OCI-LY3 (cell line): ENCODE results near the gene MAPK12.

Experiments used
- H2AFZ ChIP-seq: fragments of 200-600, 300-600 bp; shearing (Covaris generic); 2 replicates; pipeline ENCODE4 v1.6.0; 2014; ENCODE audit warnings: antibody characterized with exemption, low read depth, low read length
- H3K27ac ChIP-seq: fragments of 200-600, 300-600 bp; sonication (generic); 2 replicates; pipeline ENCODE4 v1.5.1; 2014; ENCODE audit warnings: mild to moderate bottlenecking, low read length, moderate library complexity, mixed read lengths
- H3K27me3 ChIP-seq: fragments of 200-600, 300-600 bp; sonication (generic); 2 replicates; pipeline ENCODE4 v1.6.1; 2014; ENCODE audit warnings: low read depth, low read length, mixed read lengths
- H3K36me3 ChIP-seq: fragments of 200-600, 300-600 bp; sonication (generic); replicated peaks from 2 replicates; pipeline ENCODE3; 2014; ENCODE audit warnings: low read depth, low read length, mixed read lengths
- H3K4me1 ChIP-seq: fragments of 300-600, 200-600 bp; sonication (generic); 2 replicates; pipeline ENCODE4 v1.6.1; 2014; ENCODE audit warnings: low read length, mixed read lengths
- H3K4me2 ChIP-seq: fragments of 200-600, 300-600 bp; sonication (generic); 2 replicates; pipeline ENCODE4 v1.6.1; 2014; ENCODE audit warnings: low read length, mixed read lengths
- H3K4me3 ChIP-seq: fragments of 300-600, 200-600 bp; sonication (generic); 2 replicates; pipeline ENCODE4 v1.5.1; 2014; ENCODE audit warnings: antibody characterized with exemption, mild to moderate bottlenecking, low read length, moderate library complexity
- H3K79me2 ChIP-seq: fragments of 300-600, 200-600 bp; shearing (Covaris generic); 2 replicates; pipeline ENCODE4 v1.6.1; 2014; ENCODE audit warnings: mild to moderate bottlenecking, low read length, mixed read lengths
- H3K9ac ChIP-seq: fragments of 300-600, 200-600 bp; shearing (Covaris generic); 2 replicates; pipeline ENCODE4 v1.6.0; 2014; ENCODE audit warnings: mild to moderate bottlenecking, low read length, moderate library complexity
- H3K9me3 ChIP-seq: fragments of 200-600, 300-600 bp; shearing (Covaris generic); 2 replicates; pipeline ENCODE4 v1.6.1; 2014; ENCODE audit warnings: low read length, mixed read lengths; ENCODE audit not compliant: insufficient read depth
- H4K20me1 ChIP-seq: fragments of 200-600, 300-600 bp; sonication (generic); 2 replicates; pipeline ENCODE4 v1.6.1; 2016; ENCODE audit warnings: low read length, mixed read lengths; ENCODE audit not compliant: insufficient read depth
- CTCF ChIP-seq: fragments of 200-600, 300-600 bp; sonication (generic); IDR thresholded peaks from 2 replicates; pipeline ENCODE4 v1.5.1; 2014; ENCODE audit warnings: antibody characterized with exemption, low read length, low read depth
- EZH2phosphoT487 ChIP-seq: fragments of 200-600 bp; shearing (Covaris generic); IDR thresholded peaks from 2 replicates; pipeline ENCODE4 v1.6.1; 2018; ENCODE audit warnings: antibody characterized with exemption, mixed run types, low read depth

The MAPK12 gene

GRCh38 chr22:50209893-50210292, 51.6 kb downstream of the MAPK12 start:
- no peaks in the 10 kb centered on the region for H3K27me3 ChIP-seq
- H3K9me3 ChIP-seq = no peaks in the 10 kb centered on the region
- peaks cover 1% of the 10 kb centered on the region; the same call in 1 of the 2 replicates for H3K79me2 ChIP-seq
- H3K4me3 ChIP-seq = no peak overlapping the region
- no peaks in the 10 kb centered on the region for H4K20me1 ChIP-seq
- H3K27ac ChIP-seq = no peak overlapping the region
- no peak for TF ChIP-seq EZH2phosphoT487
- peak; percentile 70 for TF ChIP-seq CTCF
- H2AFZ ChIP-seq = no peak overlapping the region
- H3K4me2 ChIP-seq = no peak overlapping the region
- no peaks in the 10 kb centered on the region for H3K4me1 ChIP-seq
- no peak overlapping the region for H3K9ac ChIP-seq
- peaks cover 6% of the 10 kb centered on the region for H3K36me3 ChIP-seq

- no peaks in the 10 kb centered on the region; the same call in 1 of the 2 replicates for H3K79me2 ChIP-seq
- TF ChIP-seq CTCF = no peak
- no peak for TF ChIP-seq EZH2phosphoT487
- H3K4me1 ChIP-seq = no peaks in the 10 kb centered on the region
- no peak overlapping the region for H2AFZ ChIP-seq
- no peak overlapping the region for H3K4me2 ChIP-seq
- H3K9me3 ChIP-seq = no peaks in the 10 kb centered on the region
- H3K36me3 ChIP-seq = peaks cover 6% of the 10 kb centered on the region
- H3K27me3 ChIP-seq = no peaks in the 10 kb centered on the region
- H3K4me3 ChIP-seq = no peak overlapping the region
- no peaks in the 10 kb centered on the region for H4K20me1 ChIP-seq
- H3K27ac ChIP-seq = no peak overlapping the region
- no peak overlapping the region for H3K9ac ChIP-seq
These were observed 52.3 kb downstream of the MAPK12 start for GRCh38 chr22:50208939-50209892.

DNA sequence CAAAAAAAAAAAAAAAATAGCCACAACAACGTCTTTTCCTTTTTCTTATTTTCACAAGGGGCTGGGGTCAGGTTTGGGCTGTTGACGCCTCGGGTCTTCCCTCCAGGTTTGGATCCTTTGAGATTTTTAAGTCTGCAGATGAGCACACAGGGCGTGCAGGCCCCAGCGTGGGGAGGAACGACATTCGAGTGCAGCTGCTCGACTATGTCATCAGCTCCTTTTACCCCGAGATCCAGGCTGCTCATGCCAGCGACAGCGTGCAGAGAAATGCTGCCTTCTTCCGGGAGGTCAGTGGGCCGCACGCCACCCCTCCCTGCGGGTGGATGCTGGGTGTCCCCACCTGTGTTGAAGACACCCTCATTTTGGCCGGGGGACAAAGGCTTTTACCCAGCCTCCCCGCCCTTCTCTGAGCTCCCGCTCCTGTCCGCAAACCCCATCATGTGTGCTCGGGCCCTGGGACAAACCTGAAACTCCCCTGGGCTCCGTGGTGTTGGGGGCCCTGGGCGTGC, 53.0 kb downstream of the MAPK12 start:
- H3K4me2 ChIP-seq = no peak overlapping the region
- peaks cover 1% of the 10 kb centered on the region; the same call in 1 of the 2 replicates for H3K79me2 ChIP-seq
- no peak overlapping the region for H3K27ac ChIP-seq
- no peaks in the 10 kb centered on the region for H3K9me3 ChIP-seq
- no peaks in the 10 kb centered on the region for H4K20me1 ChIP-seq
- H3K36me3 ChIP-seq = peaks cover 6% of the 10 kb centered on the region
- H3K4me3 ChIP-seq = no peak overlapping the region
- no peak for TF ChIP-seq EZH2phosphoT487
- no peak for TF ChIP-seq CTCF
- no peak overlapping the region for H2AFZ ChIP-seq
- 0 out of 2 replicates have a peak, but pooled peaks cover 5% of the 10 kb centered on the region for H3K4me1 ChIP-seq
- H3K9ac ChIP-seq = no peak overlapping the region
- H3K27me3 ChIP-seq = no peaks in the 10 kb centered on the region
